ENCODE data around the gene TRIM33.

DNA sequence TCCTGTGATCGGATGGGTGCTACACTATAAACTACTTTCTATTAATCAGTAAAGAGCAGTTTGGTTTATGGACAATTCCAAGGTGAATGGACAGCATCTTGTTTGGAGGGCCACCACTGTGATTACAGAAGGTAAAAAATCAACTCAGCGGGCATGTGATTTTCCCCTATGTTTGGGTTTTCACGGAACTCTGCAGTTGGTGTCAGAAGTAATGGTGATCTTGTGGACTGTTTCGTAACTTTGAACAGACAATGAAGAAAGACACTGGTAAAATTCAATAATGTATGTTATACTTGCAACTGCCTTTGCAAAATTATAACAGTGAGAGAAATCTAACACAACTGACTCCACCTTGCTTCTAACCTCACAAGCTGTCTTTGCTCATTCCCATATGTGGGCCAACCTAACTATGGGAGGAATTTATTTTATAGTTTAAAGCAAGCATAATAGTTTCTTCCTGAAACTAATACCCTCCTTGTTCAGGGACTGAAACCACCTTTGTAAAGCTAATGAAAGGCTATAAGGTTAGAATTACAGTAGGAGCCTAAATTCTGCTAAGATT is 53.2 kb downstream of the TRIM33 start:
- TF ChIP-seq, protein P1, sequence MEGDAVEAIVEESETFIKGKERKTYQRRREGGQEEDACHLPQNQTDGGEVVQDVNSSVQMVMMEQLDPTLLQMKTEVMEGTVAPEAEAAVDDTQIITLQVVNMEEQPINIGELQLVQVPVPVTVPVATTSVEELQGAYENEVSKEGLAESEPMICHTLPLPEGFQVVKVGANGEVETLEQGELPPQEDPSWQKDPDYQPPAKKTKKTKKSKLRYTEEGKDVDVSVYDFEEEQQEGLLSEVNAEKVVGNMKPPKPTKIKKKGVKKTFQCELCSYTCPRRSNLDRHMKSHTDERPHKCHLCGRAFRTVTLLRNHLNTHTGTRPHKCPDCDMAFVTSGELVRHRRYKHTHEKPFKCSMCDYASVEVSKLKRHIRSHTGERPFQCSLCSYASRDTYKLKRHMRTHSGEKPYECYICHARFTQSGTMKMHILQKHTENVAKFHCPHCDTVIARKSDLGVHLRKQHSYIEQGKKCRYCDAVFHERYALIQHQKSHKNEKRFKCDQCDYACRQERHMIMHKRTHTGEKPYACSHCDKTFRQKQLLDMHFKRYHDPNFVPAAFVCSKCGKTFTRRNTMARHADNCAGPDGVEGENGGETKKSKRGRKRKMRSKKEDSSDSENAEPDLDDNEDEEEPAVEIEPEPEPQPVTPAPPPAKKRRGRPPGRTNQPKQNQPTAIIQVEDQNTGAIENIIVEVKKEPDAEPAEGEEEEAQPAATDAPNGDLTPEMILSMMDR (conservative IDR thresholded peaks at IDR 0.05), result no peak
- TF ChIP-seq ZFX (IDR thresholded peaks at IDR 0.05), result no peak
